GM12878 (cell line): Measurements from ENCODE around the gene PRDM2. TPM values are rescaled to one million over a fixed set of nuclear protein-coding genes. Genes with fewer than 3 reads are reported as not detected.

Source experiments
- ATAC-seq: fragments of 200-7000 bp; cut with Tn5 transposase; 3 replicates; pipeline ENCODE4 v1.9.1; 2020; ENCODE audit warnings: mild to moderate bottlenecking, moderate library complexity
- BruUV-seq: library from RNA; stranded (reverse); fragments of 400-500 nt; replicated peaks from 2 replicates; lab custom pipeline; 2021; lab: Mats Ljungman, UMichigan
- CTCF ChIA-PET: fragments of 300-600 bp; sonication (Branson Sonifier 250); formaldehyde crosslinking; extraction: SDS; loops from one replicate; lab custom pipeline; 2021; ENCODE audit warnings: inconsistent platforms; lab: Yijun Ruan, JAX
- POLR2A ChIA-PET: fragments of 350-600 bp; formaldehyde crosslinking; extraction: SDS; loops from one replicate; lab custom pipeline; 2021; ENCODE audit warnings: inconsistent platforms; lab: Charles Lee
- RAD21 ChIA-PET: fragments of 300-600 bp; sonication (Branson Sonifier 250); formaldehyde crosslinking; loops from one replicate; lab custom pipeline; 2023; ENCODE audit warnings: antibody characterized with exemption; ENCODE audit not compliant: unreplicated experiment; lab: Charles Lee
- SMC1A ChIA-PET: fragments of 300-600 bp; sonication (Branson Sonifier 250); formaldehyde crosslinking; loops from one replicate; lab custom pipeline; 2023; ENCODE audit not compliant: unreplicated experiment, uncharacterized antibody; lab: Charles Lee
- DNase-seq: peaks from one replicate; pipeline ENCODE4 v3.0.0-alpha.2; 2011; ENCODE audit warnings: low read depth, low spot score
- FAIRE-seq: peaks from 3 replicates; lab custom pipeline; 2011; peaks lifted over from hg19 to GRCh38; lab: Jason Lieb, UNC
- H2AFZ ChIP-seq: 2 replicates; pipeline ENCODE4 v1.6.0; 2011; ENCODE audit warnings: low read depth, low read length, control low read depth; ENCODE audit not compliant: control insufficient read depth
- H3K27ac ChIP-seq: 2 replicates; pipeline ENCODE4 v1.5.1; 2011; ENCODE audit warnings: control low read depth; ENCODE audit not compliant: control insufficient read depth, insufficient read depth
- H3K27me3 ChIP-seq, 2 experiments: replicated peaks in 1 of 2; 2 replicates each; pipeline versions ENCODE4 v1.6.0 to v1.6.1; 2011; ENCODE audit warnings: low read length in 1 of 2; ENCODE audit not compliant: control insufficient read depth in 2 of 2, insufficient read depth in 2 of 2
- H3K36me3 ChIP-seq, 2 experiments: 2 replicates each; pipeline ENCODE4 v1.5.1; 2011; ENCODE audit warnings: low read length in 1 of 2; ENCODE audit not compliant: control insufficient read depth in 2 of 2, insufficient read depth in 2 of 2
- H3K4me1 ChIP-seq: 2 replicates; pipeline ENCODE4 v1.6.1; 2011; ENCODE audit warnings: mild to moderate bottlenecking, low read length, moderate library complexity, mixed read lengths; ENCODE audit not compliant: control insufficient read depth, insufficient read depth
- H3K4me2 ChIP-seq: 2 replicates; pipeline ENCODE4 v1.6.0; 2011; ENCODE audit warnings: control low read depth; ENCODE audit not compliant: control insufficient read depth, insufficient read depth
- H3K4me3 ChIP-seq: fragments of 200-600 bp; sonication (generic); 2 replicates; pipeline ENCODE4 v1.5.1; 2016
- H3K79me2 ChIP-seq: 2 replicates; pipeline ENCODE4 v1.6.0; 2011; ENCODE audit warnings: low read length; ENCODE audit not compliant: control insufficient read depth, insufficient read depth
- H3K9ac ChIP-seq: 2 replicates; pipeline ENCODE4 v1.8.0; 2011; ENCODE audit warnings: low read length, control low read depth, mixed read lengths; ENCODE audit not compliant: control insufficient read depth, insufficient read depth
- H3K9me3 ChIP-seq: replicated peaks from 3 replicates; pipeline ENCODE4 v1.5.1; 2011; ENCODE audit warnings: mild to moderate bottlenecking, low read length; ENCODE audit not compliant: control insufficient read depth, insufficient read depth
- H4K20me1 ChIP-seq: 2 replicates; pipeline ENCODE4 v1.6.0; 2011; ENCODE audit not compliant: control insufficient read depth, insufficient read depth
- CTCF ChIP-seq, 3 experiments: IDR thresholded peaks in 2 of 3; conservative IDR thresholded peaks in 1 of 3; 2 replicates each; pipeline ENCODE4 v1.5.1; 2011; ENCODE audit warnings: low read depth in 3 of 3, low read length in 3 of 3, mild to moderate bottlenecking in 3 of 3, control low read depth in 2 of 3, moderate library complexity in 2 of 3, inconsistent platforms in 1 of 3, mixed read lengths in 1 of 3; ENCODE audit not compliant: control insufficient read depth in 2 of 3, insufficient read depth in 1 of 3; ENCODE audit errors: extremely low read depth in 1 of 3
- IRF3 ChIP-seq: fragments of 450-650 bp; IDR thresholded peaks from 2 replicates; pipeline ENCODE4 v1.6.1; 2014; ENCODE audit warnings: mild to moderate bottlenecking
- MTA3 ChIP-seq: IDR thresholded peaks from 2 replicates; pipeline ENCODE4 v1.6.1; 2012; ENCODE audit warnings: low read length, inconsistent platforms, borderline replicate concordance
- POU2F2 ChIP-seq: IDR thresholded peaks from 3 replicates; pipeline ENCODE4 v1.6.1; 2011; ENCODE audit warnings: low read depth, mild to moderate bottlenecking, low read length, borderline replicate concordance
- STAT3 ChIP-seq: IDR thresholded peaks from 2 replicates; pipeline ENCODE4 v1.6.1; 2011; ENCODE audit warnings: low read depth, low read length, improper control_type of control experiment
- ZBTB40 ChIP-seq: fragments of 450-650 bp; IDR thresholded peaks from 2 replicates; pipeline ENCODE4 v1.6.1; 2016; ENCODE audit warnings: mild to moderate bottlenecking, moderate library complexity, borderline replicate concordance
- WGBS: methylation state at CpG from one replicate; pipeline ENCODE4 v1.1.6; 2016; ENCODE audit warnings: low lambda C conversion rate; ENCODE audit not compliant: insufficient replicate concordance, insufficient coverage; ENCODE audit errors: missing lambda C conversion rate; 5-methylcytosine and 5-hydroxymethylcytosine counted together
- in situ Hi-C: fragments of 300-500 bp; cut with MboI; formaldehyde crosslinking; loops from 9 replicates; pipeline ENCODE4 v1.14.3; 2018; ENCODE audit warnings: mixed read lengths
- intact Hi-C: fragments of 100-400 bp; cut with micrococcal nuclease; formaldehyde crosslinking; loops from one replicate; pipeline ENCODE4 v1.14.2; 2022; ENCODE audit not compliant: unreplicated experiment
- polyA plus RNA-seq, 11 experiments: library from polyadenylated mRNA; depleted of rRNA in 4 of 11; unstranded in 6 of 11; stranded (reverse) in 5 of 11; fragments of >200 nt; fragmentation: Nextera tagmentation in 4 of 11; fragmentation: Illumina TruSeq in 1 of 11; extraction: Ambion mirVana in 4 of 11; extraction: Trizol in 1 of 11; gene quantifications; 1 replicate in 1 of 11; 2 replicates in 10 of 11; pipeline versions ENCODE4 v1.2.1 to v1.2.3, GENCODE V29; 2011 to 2016; ENCODE audit warnings: inconsistent platforms in 2 of 11, missing spikeins in 2 of 11, low read depth in 1 of 11
- total RNA-seq, 4 experiments: library from RNA; depleted of rRNA in 3 of 4; stranded (reverse); fragments of >200 nt in 3 of 4; fragmentation: Illumina TruSeq in 1 of 4; extraction: Trizol in 1 of 4; gene quantifications; 2 replicates each; pipeline versions ENCODE4 v1.2.1 to v1.2.3, GENCODE V29; 2013 to 2021
- TF ChIP-seq, protein P1 (sequence below): fragments of 450-650 bp; IDR thresholded peaks from 2 replicates; pipeline ENCODE4 v1.6.1; 2016; ENCODE audit warnings: mild to moderate bottlenecking

PRDM2 gene
- total and polyA plus RNA-seq, 10 of the 15 experiments (the other 5 are each of a cell fraction or from before 2014, with no cell fraction given), result 8.4 to 45.1 (median 23.5) TPM

- TF ChIP-seq ZBTB40 (0 out of 2 replicates have a peak, but pooled peaks have one; percentile 13), MTA3 (no peak)
Measured at GRCh38 chr1:13703128-13703513, 3.1 kb downstream of the PRDM2 start (continued).

- H3K27me3 ChIP-seq, result no peaks in the 10 kb centered on the region
- in situ Hi-C loops (loop anchor here (25.0 kb wide), 1 partner anchor 1642 kb away; the partner anchor contains the start of gene TNFRSF8), intact Hi-C loops (loop anchor here (1.0 to 5.0 kb wide), 3 partner anchors 27 to 48 kb away; no protein-coding TSS in a partner anchor)
- ATAC-seq (no peak), FAIRE-seq (no peak), DNase-seq (no peak)
- H3K4me3 ChIP-seq, result peak overlapping the region; percentile 58
- H2AFZ ChIP-seq, result no peak overlapping the region; the same call in 1 of the 2 replicates
- 67% methylated on average over 9 of the region's 9 CpGs for WGBS
- SMC1A ChIA-PET, result interaction anchor here (0.9 to 19.7 kb wide), 8 partner anchors 9 to 103 kb away, joined by 3 to 425 read pairs (median 14); no protein-coding TSS in a partner anchor
- CTCF ChIA-PET, result interaction anchor here (0.6 to 10.6 kb wide), 8 partner anchors 9 to 49 kb away, joined by 3 to 212 read pairs (median 3); no protein-coding TSS in a partner anchor
- H3K36me3 ChIP-seq, result no peaks in the 10 kb centered on the region
- H3K9me3 ChIP-seq, result no peaks in the 10 kb centered on the region
- POLR2A ChIA-PET, result interaction anchor here (0.6 to 5.1 kb wide), 9 partner anchors 9 to 46 kb away, joined by 3 to 60 read pairs (median 9); no protein-coding TSS in a partner anchor
- peaks cover 94% of the 10 kb centered on the region for H3K79me2 ChIP-seq
- BruUV-seq, result no TSS peak
- peak overlapping the region; percentile 79 for H3K4me2 ChIP-seq
- H4K20me1 ChIP-seq, result no peaks in the 10 kb centered on the region
- H3K4me1 ChIP-seq, result peaks cover 22% of the 10 kb centered on the region
- RAD21 ChIA-PET, result interaction anchor here (1.1 to 17.5 kb wide), 5 partner anchors 9 to 50 kb away, joined by 3 to 367 read pairs (median 10); no protein-coding TSS in a partner anchor
- H3K9ac ChIP-seq, result peak overlapping the region; percentile 90
- peak overlapping the region; percentile 96 for H3K27ac ChIP-seq
- peak; percentile 59; the same call in 1 of the 3 replicates for TF ChIP-seq POU2F2
- no peak for TF ChIP-seq STAT3
- TF ChIP-seq IRF3, result no peak
- TF ChIP-seq, protein P1, sequence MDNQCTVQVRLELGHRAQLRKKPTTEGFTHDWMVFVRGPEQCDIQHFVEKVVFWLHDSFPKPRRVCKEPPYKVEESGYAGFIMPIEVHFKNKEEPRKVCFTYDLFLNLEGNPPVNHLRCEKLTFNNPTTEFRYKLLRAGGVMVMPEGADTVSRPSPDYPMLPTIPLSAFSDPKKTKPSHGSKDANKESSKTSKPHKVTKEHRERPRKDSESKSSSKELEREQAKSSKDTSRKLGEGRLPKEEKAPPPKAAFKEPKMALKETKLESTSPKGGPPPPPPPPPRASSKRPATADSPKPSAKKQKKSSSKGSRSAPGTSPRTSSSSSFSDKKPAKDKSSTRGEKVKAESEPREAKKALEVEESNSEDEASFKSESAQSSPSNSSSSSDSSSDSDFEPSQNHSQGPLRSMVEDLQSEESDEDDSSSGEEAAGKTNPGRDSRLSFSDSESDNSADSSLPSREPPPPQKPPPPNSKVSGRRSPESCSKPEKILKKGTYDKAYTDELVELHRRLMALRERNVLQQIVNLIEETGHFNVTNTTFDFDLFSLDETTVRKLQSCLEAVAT, result 0 out of 2 replicates have a peak, but pooled peaks have one; percentile 25
- 0 out of 6 replicates have a peak, but pooled peaks of 1 of the 3 experiments have one; percentile 6 for TF ChIP-seq CTCF (IDR thresholded peaks at IDR 0.05 in 2 of 3, conservative IDR thresholded peaks at IDR 0.05 in 1 of 3; ENCODE audit: control insufficient read depth in 2 of 3, extremely low read depth in 1 of 3, insufficient read depth in 1 of 3, low read depth in 3 of 3, low read length in 3 of 3)
Measured at GRCh38 chr1:13703558-13704490, 3.8 kb downstream of the PRDM2 start.
